H9 (cell line): ENCODE data around the gene SCAF11. TPM values are rescaled to one million over a fixed set of nuclear protein-coding genes. Genes with fewer than 3 reads are reported as not detected.

Source experiments
- DNase-seq: peaks from one replicate; pipeline ENCODE4 v3.0.0-alpha.2; 2017
- H2AFZ ChIP-seq: one replicate; pipeline ENCODE4 v1.6.1; 2013; ENCODE audit warnings: mild to moderate bottlenecking, low read length, control low read depth, moderate library complexity
- H2AK5ac ChIP-seq: 2 replicates; pipeline ENCODE4 v1.6.1; 2013; ENCODE audit warnings: low read length, control low read depth, mixed read lengths; ENCODE audit not compliant: insufficient read length
- H2BK120ac ChIP-seq: one replicate; pipeline ENCODE4 v1.6.1; 2013; ENCODE audit warnings: low read depth, mild to moderate bottlenecking, low read length, control low read depth, inconsistent platforms; ENCODE audit not compliant: poor library complexity, severe bottlenecking
- H2BK12ac ChIP-seq: 2 replicates; pipeline ENCODE4 v1.6.1; 2013; ENCODE audit warnings: low read length, control low read depth, mixed read lengths, low read depth; ENCODE audit not compliant: insufficient read length
- H2BK15ac ChIP-seq: 2 replicates; pipeline ENCODE4 v1.6.1; 2013; ENCODE audit warnings: low read depth, low read length, control low read depth
- H2BK20ac ChIP-seq: one replicate; pipeline ENCODE4 v1.6.1; 2013; ENCODE audit warnings: low read depth, mild to moderate bottlenecking, low read length, control low read depth, inconsistent platforms; ENCODE audit not compliant: poor library complexity, severe bottlenecking
- H2BK5ac ChIP-seq: 2 replicates; pipeline ENCODE4 v1.6.1; 2013; ENCODE audit warnings: low read length, control low read depth, mixed read lengths; ENCODE audit not compliant: insufficient read length
- H3K14ac ChIP-seq: 2 replicates; pipeline ENCODE4 v1.6.1; 2013; ENCODE audit warnings: low read length, control low read depth; ENCODE audit not compliant: insufficient read depth
- H3K18ac ChIP-seq: 2 replicates; pipeline ENCODE4 v1.6.1; 2013; ENCODE audit warnings: low read depth, mild to moderate bottlenecking, mixed read lengths, low read length, control low read depth; ENCODE audit not compliant: insufficient read length
- H3K23ac ChIP-seq: 2 replicates; pipeline ENCODE4 v1.6.1; 2013; ENCODE audit warnings: low read length, control low read depth, mixed read lengths, low read depth; ENCODE audit not compliant: insufficient read length
- H3K23me2 ChIP-seq: 2 replicates; pipeline ENCODE4 v1.6.1; 2013; ENCODE audit warnings: low read depth, mild to moderate bottlenecking, mixed read lengths, low read length, control low read depth; ENCODE audit not compliant: insufficient read length, poor library complexity, severe bottlenecking
- H3K27ac ChIP-seq: 2 replicates; pipeline ENCODE4 v1.5.1; 2013; ENCODE audit warnings: low read length, control low read depth, mixed read lengths, low read depth; ENCODE audit not compliant: insufficient read length
- H3K27me3 ChIP-seq: 2 replicates; pipeline ENCODE4 v1.6.1; 2013; ENCODE audit warnings: low read length, control low read depth, inconsistent platforms; ENCODE audit not compliant: insufficient read depth
- H3K4ac ChIP-seq: 2 replicates; pipeline ENCODE4 v1.6.1; 2013; ENCODE audit warnings: low read depth, mild to moderate bottlenecking, control low read depth, inconsistent platforms, low read length, moderate library complexity
- H3K4me1 ChIP-seq: 2 replicates; pipeline ENCODE4 v1.6.1; 2013; ENCODE audit warnings: low read length, control low read depth, inconsistent platforms; ENCODE audit not compliant: insufficient read depth
- H3K4me2 ChIP-seq: 2 replicates; pipeline ENCODE4 v1.6.1; 2013; ENCODE audit warnings: low read length, control low read depth, mixed read lengths; ENCODE audit not compliant: insufficient read length, insufficient read depth
- H3K56ac ChIP-seq: 2 replicates; pipeline ENCODE4 v1.6.1; 2013; ENCODE audit warnings: low read depth, mild to moderate bottlenecking, mixed read lengths, low read length, control low read depth; ENCODE audit not compliant: insufficient read length
- H3K79me1 ChIP-seq: 2 replicates; pipeline ENCODE4 v1.6.1; 2013; ENCODE audit warnings: low read depth, mild to moderate bottlenecking, moderate library complexity, low read length, control low read depth, inconsistent platforms; ENCODE audit not compliant: insufficient read depth, poor library complexity, severe bottlenecking
- H3K79me2 ChIP-seq: 2 replicates; pipeline ENCODE4 v1.6.1; 2013; ENCODE audit warnings: low read length, control low read depth, inconsistent platforms; ENCODE audit not compliant: insufficient read depth
- H3K9ac ChIP-seq: 2 replicates; pipeline ENCODE4 v1.6.1; 2013; ENCODE audit warnings: low read length, control low read depth, mixed read lengths; ENCODE audit not compliant: insufficient read length; ENCODE audit errors: extremely low read depth
- H3K9me3 ChIP-seq: one replicate; pipeline ENCODE4 v1.6.1; 2013; ENCODE audit warnings: low read depth, low read length, inconsistent platforms; ENCODE audit not compliant: control insufficient read depth
- H3T11ph ChIP-seq: one replicate; pipeline ENCODE4 v1.6.1; 2013; ENCODE audit warnings: mild to moderate bottlenecking, low read length, control low read depth, inconsistent platforms
- H4K20me1 ChIP-seq: one replicate; pipeline ENCODE4 v1.6.1; 2013; ENCODE audit not compliant: control insufficient read depth, insufficient read length, insufficient read depth
- H4K5ac ChIP-seq: 2 replicates; pipeline ENCODE4 v1.6.1; 2013; ENCODE audit warnings: low read depth, mild to moderate bottlenecking, mixed read lengths, low read length, control low read depth; ENCODE audit not compliant: insufficient read length
- H4K8ac ChIP-seq: replicated peaks from 2 replicates; pipeline ENCODE4 v1.6.1; 2013; ENCODE audit warnings: low read length, control low read depth, mixed read lengths, low read depth; ENCODE audit not compliant: insufficient read length
- H4K91ac ChIP-seq: 2 replicates; pipeline ENCODE4 v1.6.1; 2013; ENCODE audit warnings: low read depth, mild to moderate bottlenecking, moderate library complexity, mixed read lengths, low read length, control low read depth; ENCODE audit not compliant: insufficient read length
- H3K27ac Mint-ChIP-seq, 3 experiments: 2 replicates in 2 of 3; 3 replicates in 1 of 3; pipeline ENCODE4 v1.8.0; 2020 to 2021; ENCODE audit warnings: mixed read lengths in 3 of 3, mild to moderate bottlenecking in 1 of 3, moderate library complexity in 1 of 3
- H3K27me3 Mint-ChIP-seq: 2 replicates; pipeline ENCODE4 v1.8.0; 2021; ENCODE audit warnings: low read depth, mild to moderate bottlenecking, moderate library complexity, mixed read lengths
- H3K36me3 Mint-ChIP-seq, 3 experiments: 2 replicates in 2 of 3; 3 replicates in 1 of 3; pipeline ENCODE4 v1.8.0; 2020 to 2021; ENCODE audit warnings: low read depth in 3 of 3, mixed read lengths in 3 of 3; ENCODE audit not compliant: insufficient read depth in 1 of 3
- H3K4me1 Mint-ChIP-seq, 2 experiments: 2 replicates each; pipeline ENCODE4 v1.8.0; 2020; ENCODE audit warnings: mixed read lengths in 2 of 2
- H3K4me3 Mint-ChIP-seq, 2 experiments: 2 replicates in 1 of 2; 3 replicates in 1 of 2; pipeline ENCODE4 v1.8.0; 2020 to 2021; ENCODE audit warnings: mild to moderate bottlenecking in 2 of 2, mixed read lengths in 2 of 2, moderate library complexity in 1 of 2
- H3K9me3 Mint-ChIP-seq, 2 experiments: 2 replicates in 1 of 2; 3 replicates in 1 of 2; pipeline ENCODE4 v1.8.0; 2020; ENCODE audit warnings: mild to moderate bottlenecking in 2 of 2, mixed read lengths in 2 of 2, moderate library complexity in 1 of 2
- CTCF ChIP-seq: fragments of 200-600 bp; sonication (generic); conservative IDR thresholded peaks from 3 replicates; pipeline ENCODE4 v1.8.0; 2021; ENCODE audit warnings: antibody characterized with exemption, mild to moderate bottlenecking
- WGBS: extraction: QIAGEN DNeasy Blood & Tissue Kit; methylation state at CpG from one replicate; pipeline ENCODE4 v1.1.7; 2013; ENCODE audit warnings: missing lambda C conversion rate, low lambda C conversion rate, mixed read lengths; ENCODE audit not compliant: insufficient read length; ENCODE audit errors: extremely low coverage; 5-methylcytosine and 5-hydroxymethylcytosine counted together
- total RNA-seq: library from RNA; stranded (reverse); gene quantifications from 2 replicates; pipeline ENCODE4 v1.2.1, GENCODE V29; 2021

SCAF11 gene
- total RNA-seq, 1 experiment from 2014 or later: 90.8 TPM

- H3K36me3 Mint-ChIP-seq: peaks cover 24 to 75% (median 29%) of the 10 kb centered on the region in 3 experiments
- Histone ChIP-seq H3K18ac (no peak overlapping the region), H4K91ac (no peak overlapping the region), H3K27ac (no peak overlapping the region), H2BK12ac (no peak overlapping the region), H3K79me2 (no peaks in the 10 kb centered on the region), H3K27me3 (no peaks in the 10 kb centered on the region), H2BK5ac (no peak overlapping the region), H2BK120ac (no peak overlapping the region), H3K4ac (no peak overlapping the region), H2BK20ac (no peak overlapping the region), H3K9ac (no peak overlapping the region), H3K9me3 (peaks cover 9% of the 10 kb centered on the region), H2AK5ac (no peak overlapping the region), H3K56ac (no peak overlapping the region), H4K5ac (no peak overlapping the region), H3K23me2 (no peaks in the 10 kb centered on the region), H3K14ac (no peak overlapping the region), H2AFZ (no peak overlapping the region), H3K23ac (no peak overlapping the region), H3T11ph (no peak overlapping the region), H4K8ac (no peak overlapping the region), H3K4me2 (no peak overlapping the region), H4K20me1 (no peaks in the 10 kb centered on the region), H3K4me1 (no peaks in the 10 kb centered on the region), H3K79me1 (no peaks in the 10 kb centered on the region), H2BK15ac (no peak overlapping the region)
- H3K4me3 Mint-ChIP-seq: no peak overlapping the region
- WGBS: no CpG with 5 or more reads among the region's 2 CpGs
- peaks cover 27 to 30% of the 10 kb centered on the region in 2 experiments for H3K4me1 Mint-ChIP-seq
- no peak for DNase-seq
- H3K27me3 Mint-ChIP-seq: no peaks in the 10 kb centered on the region
- H3K9me3 Mint-ChIP-seq: peaks cover 57 to 63% of the 10 kb centered on the region in 2 experiments
- no peak overlapping the region for H3K27ac Mint-ChIP-seq
- peak; percentile 16; the same call in 1 of the 3 replicates for TF ChIP-seq CTCF
These were observed 33.7 kb upstream of the SCAF11 start for GRCh38 chr12:46024099-46024498.
